Smooth muscle cell (in vitro differentiated cells): ENCODE data around the gene FLNB. TPM values are rescaled to one million over a fixed set of nuclear protein-coding genes. Genes with fewer than 3 reads are reported as not detected.
"Not testable (repeated sequence)": the region's sequence is repeated elsewhere in the genome, so short reads cannot be mapped to it uniquely, and the experiment has no call there.

Source experiments
- DNase-seq: peaks from one replicate; lab custom pipeline; 2025; ENCODE audit not compliant: unreplicated experiment; lab: John Stamatoyannopoulos, UW
- H2AFZ ChIP-seq: fragments of 200-600 bp; sonication (generic); 2 replicates; pipeline ENCODE4 v1.6.0; 2016; ENCODE audit warnings: antibody characterized with exemption, low read depth, mild to moderate bottlenecking
- H3F3A ChIP-seq: fragments of 200-600 bp; sonication (generic); 2 replicates; pipeline ENCODE4 v1.6.0; 2017; ENCODE audit warnings: antibody characterized with exemption, low read depth
- H3K27ac ChIP-seq: fragments of 200-600 bp; sonication (generic); 2 replicates; pipeline ENCODE4 v1.5.1; 2016; ENCODE audit warnings: low read depth, mild to moderate bottlenecking
- H3K27me3 ChIP-seq: fragments of 200-600 bp; sonication (generic); 2 replicates; pipeline ENCODE4 v1.6.1; 2016; ENCODE audit warnings: low read depth, mild to moderate bottlenecking
- H3K36me3 ChIP-seq: fragments of 200-600 bp; sonication (generic); 2 replicates; pipeline ENCODE4 v1.5.1; 2016; ENCODE audit warnings: low read depth
- H3K4me1 ChIP-seq: fragments of 200-600 bp; sonication (generic); 2 replicates; pipeline ENCODE4 v1.5.1; 2016; ENCODE audit warnings: low read depth
- H3K4me2 ChIP-seq: fragments of 200-600 bp; sonication (generic); 2 replicates; pipeline ENCODE4 v1.6.0; 2016; ENCODE audit warnings: mild to moderate bottlenecking
- H3K4me3 ChIP-seq: fragments of 200-600 bp; sonication (generic); 2 replicates; pipeline ENCODE4 v1.5.1; 2016; ENCODE audit warnings: mild to moderate bottlenecking
- H3K79me2 ChIP-seq: fragments of 200-600 bp; sonication (generic); 2 replicates; pipeline ENCODE4 v1.6.0; 2016; ENCODE audit warnings: low read depth, mild to moderate bottlenecking
- H3K9ac ChIP-seq: fragments of 200-600 bp; sonication (generic); 2 replicates; pipeline ENCODE4 v1.6.0; 2016; ENCODE audit warnings: low read depth
- H3K9me3 ChIP-seq: fragments of 200-600 bp; sonication (generic); replicated peaks from 2 replicates; pipeline ENCODE4 v1.5.1; 2016; ENCODE audit warnings: low read depth
- H4K20me1 ChIP-seq: fragments of 200-600 bp; sonication (generic); 2 replicates; pipeline ENCODE4 v1.6.0; 2016; ENCODE audit warnings: low read depth
- CTCF ChIP-seq: fragments of 200-600 bp; sonication (generic); IDR thresholded peaks from 2 replicates; pipeline ENCODE4 v1.5.1; 2017; ENCODE audit warnings: borderline replicate concordance, mild to moderate bottlenecking, antibody characterized with exemption; ENCODE audit not compliant: insufficient read depth, poor library complexity, severe bottlenecking
- WGBS: methylation state at CpG from one replicate; pipeline ENCODE4 v1.1.7; 2016; ENCODE audit warnings: low lambda C conversion rate; 5-methylcytosine and 5-hydroxymethylcytosine counted together
- polyA plus RNA-seq: library from polyadenylated mRNA; unstranded; fragments of >200 nt; fragmentation: Nextera tagmentation; extraction: Ambion mirVana; gene quantifications from 2 replicates; pipeline ENCODE4 v1.2.1, GENCODE V29; 2016
- total RNA-seq: library from RNA; depleted of rRNA; stranded (reverse); fragments of >200 nt; gene quantifications from 2 replicates; pipeline ENCODE4 v1.2.3, GENCODE V29; 2014

FLNB gene
- total and polyA plus RNA-seq, 2 experiments from 2014 or later: 52.7 to 145 TPM

- no peaks in the 10 kb centered on the region for H3K9me3 ChIP-seq
- no peaks in the 10 kb centered on the region for H3K27me3 ChIP-seq
- no peaks in the 10 kb centered on the region for H3K36me3 ChIP-seq
- peaks cover 48% of the 10 kb centered on the region for H3F3A ChIP-seq
- DNase-seq: no peak
- no peak overlapping the region for H3K4me3 ChIP-seq
- 18% methylated on average over 5 of the region's 5 CpGs for WGBS
- H2AFZ ChIP-seq: no peak overlapping the region
- peaks cover 87% of the 10 kb centered on the region for H3K79me2 ChIP-seq
- peak overlapping the region; percentile 96 for H3K27ac ChIP-seq
- H3K4me2 ChIP-seq: peak overlapping the region; percentile 76
- H3K4me1 ChIP-seq: peaks cover 43% of the 10 kb centered on the region
- H4K20me1 ChIP-seq: peaks cover 35% of the 10 kb centered on the region
- TF ChIP-seq CTCF: no peak
- peak overlapping the region; percentile 89 for H3K9ac ChIP-seq
These were observed 39.6 kb downstream of the FLNB start for GRCh38 chr3:58047826-58048225.

- 56% methylated on average over 4 of the region's 4 CpGs for WGBS
- TF ChIP-seq CTCF: no peak
- Histone ChIP-seq H3K27ac (peak overlapping the region; percentile 96), H4K20me1 (peaks cover 30% of the 10 kb centered on the region), H2AFZ (no peak overlapping the region), H3K4me2 (peak overlapping the region; percentile 76), H3K4me1 (peaks cover 42% of the 10 kb centered on the region), H3K79me2 (peaks cover 87% of the 10 kb centered on the region), H3K9ac (peak overlapping the region; percentile 89), H3F3A (peaks cover 52% of the 10 kb centered on the region), H3K27me3 (no peaks in the 10 kb centered on the region), H3K36me3 (no peaks in the 10 kb centered on the region), H3K4me3 (no peak overlapping the region), H3K9me3 (no peaks in the 10 kb centered on the region)
- no peak for DNase-seq
These were observed 40.1 kb downstream of the FLNB start for GRCh38 chr3:58048301-58048700.

GRCh38 chr3:58049143-58049785 is 41.0 kb downstream of the FLNB start:
- Histone ChIP-seq H3K36me3 (no peaks in the 10 kb centered on the region), H3K79me2 (peaks cover 87% of the 10 kb centered on the region), H3K27me3 (no peaks in the 10 kb centered on the region), H2AFZ (no peak overlapping the region), H3K9ac (peak overlapping the region; percentile 89), H3K4me2 (peak overlapping the region; percentile 76), H3F3A (peaks cover 49% of the 10 kb centered on the region), H3K4me3 (peak overlapping the region; percentile 16), H3K9me3 (no peaks in the 10 kb centered on the region), H4K20me1 (peaks cover 21% of the 10 kb centered on the region), H3K27ac (peak overlapping the region; percentile 96), H3K4me1 (peaks cover 39% of the 10 kb centered on the region)
- 23% methylated on average over 10 of the region's 10 CpGs for WGBS
- no peak for DNase-seq
- TF ChIP-seq CTCF: no peak

- no peak for DNase-seq
- 30% methylated on average over 9 of the region's 9 CpGs for WGBS
- Histone ChIP-seq H3K27me3 (no peaks in the 10 kb centered on the region), H2AFZ (no peak overlapping the region), H3K4me2 (peak overlapping the region; percentile 63), H4K20me1 (peaks cover 9% of the 10 kb centered on the region), H3K27ac (peak overlapping the region; percentile 96), H3K79me2 (peaks cover 87% of the 10 kb centered on the region), H3K9ac (peak overlapping the region; percentile 77), H3K4me1 (peaks cover 32% of the 10 kb centered on the region), H3K9me3 (no peaks in the 10 kb centered on the region), H3K4me3 (no peak overlapping the region), H3K36me3 (no peaks in the 10 kb centered on the region), H3F3A (peaks cover 40% of the 10 kb centered on the region)
- TF ChIP-seq CTCF: no peak
These were observed 43.0 kb downstream of the FLNB start for GRCh38 chr3:58051196-58051595.

GRCh38 chr3:58051658-58052261 is 43.5 kb downstream of the FLNB start:
- Histone ChIP-seq H3K27ac (peak overlapping the region; percentile 96), H3K79me2 (peaks cover 87% of the 10 kb centered on the region), H3F3A (peaks cover 39% of the 10 kb centered on the region), H3K9ac (peak overlapping the region; percentile 77), H3K4me1 (peaks cover 32% of the 10 kb centered on the region), H3K4me2 (peak overlapping the region; percentile 63)
- not testable (repeated sequence) for DNase-seq, H2AFZ ChIP-seq, H4K20me1 ChIP-seq, H3K27me3 ChIP-seq, H3K36me3 ChIP-seq, H3K4me3 ChIP-seq, H3K9me3 ChIP-seq
- WGBS: 86% methylated on average over 15 of the region's 15 CpGs
